OCI-LY1 (cell line): ENCODE data around the gene RAX.

Experiments used
- H2AFZ ChIP-seq: fragments of 200-600 bp; sonication (generic), shearing (Covaris generic); 2 replicates; pipeline ENCODE4 v1.6.0; 2014; ENCODE audit warnings: antibody characterized with exemption, mild to moderate bottlenecking, low read length
- H3F3A ChIP-seq: fragments of 200-600 bp; sonication (generic), shearing (Covaris generic); 2 replicates; pipeline ENCODE4 v1.6.0; 2014; ENCODE audit warnings: mild to moderate bottlenecking, antibody characterized with exemption, low read length, moderate library complexity; ENCODE audit not compliant: insufficient read depth
- H3K27ac ChIP-seq: fragments of 200-600 bp; sonication (generic); 2 replicates; pipeline ENCODE4 v1.5.1; 2014; ENCODE audit warnings: low read length, mixed run types, mild to moderate bottlenecking, low read depth; ENCODE audit not compliant: poor library complexity, severe bottlenecking
- H3K27me3 ChIP-seq: fragments of 200-600 bp; sonication (generic); 2 replicates; pipeline ENCODE4 v1.6.0; 2014; ENCODE audit warnings: antibody characterized with exemption, mild to moderate bottlenecking, low read length, moderate library complexity; ENCODE audit not compliant: insufficient read depth
- H3K36me3 ChIP-seq: fragments of 200-600 bp; sonication (generic); 2 replicates; pipeline ENCODE4 v1.6.1; 2014; ENCODE audit warnings: mild to moderate bottlenecking, antibody characterized with exemption, low read length, moderate library complexity, mixed read lengths; ENCODE audit not compliant: insufficient read depth
- H3K4me1 ChIP-seq: fragments of 200-600 bp; sonication (generic); 2 replicates; pipeline ENCODE4 v1.5.1; 2014; ENCODE audit warnings: mild to moderate bottlenecking, low read length, moderate library complexity; ENCODE audit not compliant: insufficient read depth, severe bottlenecking
- H3K4me2 ChIP-seq: fragments of 200-600 bp; sonication (generic), shearing (Covaris generic); 2 replicates; pipeline ENCODE4 v1.6.1; 2014; ENCODE audit warnings: low read length
- H3K4me3 ChIP-seq: fragments of 200-600 bp; sonication (generic); 2 replicates; pipeline ENCODE4 v1.5.1; 2014; ENCODE audit warnings: low read length, low read depth, mild to moderate bottlenecking, mixed read lengths; ENCODE audit not compliant: poor library complexity, severe bottlenecking
- H3K79me2 ChIP-seq: fragments of 200-600 bp; shearing (Covaris generic); 2 replicates; pipeline ENCODE4 v1.6.1; 2016; ENCODE audit warnings: mixed run types, low read length, mixed read lengths; ENCODE audit not compliant: insufficient read depth
- H3K9ac ChIP-seq: fragments of 200-600 bp; sonication (generic), shearing (Covaris generic); 2 replicates; pipeline ENCODE4 v1.6.1; 2014; ENCODE audit warnings: mild to moderate bottlenecking, low read length, mixed read lengths
- H3K9me2 ChIP-seq: fragments of 200-600 bp; sonication (generic), shearing (Covaris generic); 2 replicates; pipeline ENCODE4 v1.6.1; 2014; ENCODE audit warnings: low read depth, mild to moderate bottlenecking, low read length, mixed read lengths
- H3K9me3 ChIP-seq: fragments of 200-600 bp; shearing (Covaris generic); 2 replicates; pipeline ENCODE4 v1.6.1; 2014; ENCODE audit warnings: low read length, mixed read lengths
- H4K20me1 ChIP-seq: fragments of 200-600 bp; sonication (generic), shearing (Covaris generic); 2 replicates; pipeline ENCODE4 v1.6.0; 2016; ENCODE audit warnings: mild to moderate bottlenecking, low read length; ENCODE audit not compliant: insufficient read depth
- CTCF ChIP-seq: fragments of 200-600 bp; sonication (generic), shearing (Covaris generic); IDR thresholded peaks from 2 replicates; pipeline ENCODE4 v1.5.1; 2017; ENCODE audit warnings: mild to moderate bottlenecking, antibody characterized with exemption, low read length, moderate library complexity, mixed read lengths
- EZH2 ChIP-seq: fragments of 200-600 bp; sonication (generic), shearing (Covaris generic); IDR thresholded peaks from 2 replicates; pipeline ENCODE4 v1.8.0; 2017; ENCODE audit warnings: borderline replicate concordance, mixed run types, mild to moderate bottlenecking, antibody characterized with exemption, low read length, moderate library complexity, mixed read lengths

RAX gene

GRCh38 chr18:59279722-59280121 is 6.5 kb upstream of the RAX start:
- no peak overlapping the region for H3K4me3 ChIP-seq
- H3K4me2 ChIP-seq, result no peak overlapping the region
- 0 out of 2 replicates have a peak, but pooled peaks cover 3% of the 10 kb centered on the region for H3K27me3 ChIP-seq

GRCh38 chr18:59279193-59279592 is 5.9 kb upstream of the RAX start:
- H3K9ac ChIP-seq, result no peak overlapping the region
- no peaks in the 10 kb centered on the region for H3K36me3 ChIP-seq
- H2AFZ ChIP-seq, result no peak overlapping the region
- no peaks in the 10 kb centered on the region for H3K79me2 ChIP-seq
- no peak overlapping the region for H3K4me2 ChIP-seq
- no peaks in the 10 kb centered on the region for H3K9me3 ChIP-seq
- no peaks in the 10 kb centered on the region for H3K9me2 ChIP-seq
- H3K27me3 ChIP-seq, result 0 out of 2 replicates have a peak, but pooled peaks cover 3% of the 10 kb centered on the region
- no peak overlapping the region for H3K4me3 ChIP-seq
- no peaks in the 10 kb centered on the region for H3F3A ChIP-seq
- no peak for TF ChIP-seq CTCF
- no peak for TF ChIP-seq EZH2
- no peak overlapping the region for H3K27ac ChIP-seq
- H4K20me1 ChIP-seq, result no peaks in the 10 kb centered on the region
- no peaks in the 10 kb centered on the region for H3K4me1 ChIP-seq

More at GRCh38 chr18:59279722-59280121, 6.5 kb upstream of the RAX start:
- Histone ChIP-seq H3F3A (no peaks in the 10 kb centered on the region), H3K79me2 (no peaks in the 10 kb centered on the region), H3K27ac (no peak overlapping the region), H3K9me3 (no peaks in the 10 kb centered on the region), H3K4me1 (no peaks in the 10 kb centered on the region), H2AFZ (no peak overlapping the region), H3K9ac (no peak overlapping the region), H4K20me1 (no peaks in the 10 kb centered on the region), H3K36me3 (no peaks in the 10 kb centered on the region), H3K9me2 (no peaks in the 10 kb centered on the region)
- TF ChIP-seq CTCF (no peak), EZH2 (no peak)

- Histone ChIP-seq H3K9ac (no peak overlapping the region), H3K9me3 (no peaks in the 10 kb centered on the region), H3F3A (no peaks in the 10 kb centered on the region), H3K36me3 (no peaks in the 10 kb centered on the region), H3K4me1 (no peaks in the 10 kb centered on the region), H3K4me2 (no peak overlapping the region), H2AFZ (no peak overlapping the region), H3K27ac (no peak overlapping the region), H3K79me2 (no peaks in the 10 kb centered on the region), H3K9me2 (no peaks in the 10 kb centered on the region), H4K20me1 (no peaks in the 10 kb centered on the region), H3K27me3 (0 out of 2 replicates have a peak, but pooled peaks cover 3% of the 10 kb centered on the region), H3K4me3 (no peak overlapping the region)
- no peak for TF ChIP-seq EZH2
- no peak for TF ChIP-seq CTCF
These were observed 5.5 kb upstream of the RAX start for GRCh38 chr18:59278793-59279192.
